COLO829 (cell line): ENCODE data around the gene PKN2.
A peak's percentile ranks its signal among the peaks of the same experiment; 100 is the strongest.
"Not testable (repeated sequence)": the region's sequence is repeated elsewhere in the genome, so short reads cannot be mapped to it uniquely, and the experiment has no call there.

Experiments used
- DNase-seq: peaks from one replicate; pipeline ENCODE4 v3.0.0; 2012; ENCODE audit warnings: low spot score

PKN2 gene

GRCh38 chr1:88791192-88791591 lies 107.1 kb downstream of the PKN2 start:
- DNase-seq, result no peak

GRCh38 chr1:88799491-88799890 lies 115.4 kb downstream of the PKN2 start:
- no peak for DNase-seq

- DNase-seq, result peak; percentile 1
Measured at GRCh38 chr1:88800382-88801051, 116.4 kb downstream of the PKN2 start.

- no peak for DNase-seq
Measured at GRCh38 chr1:88801575-88802208, 117.6 kb downstream of the PKN2 start.

- no peak for DNase-seq
Measured at GRCh38 chr1:88802404-88802803, 118.3 kb downstream of the PKN2 start.

GRCh38 chr1:88802950-88803349 lies 118.9 kb downstream of the PKN2 start:
- no peak for DNase-seq

GRCh38 chr1:88803444-88803843 lies 119.4 kb downstream of the PKN2 start:
- DNase-seq, result no peak

- DNase-seq, result no peak
Measured at GRCh38 chr1:88812366-88812765, 128.3 kb downstream of the PKN2 start.

- DNase-seq, result no peak
Measured at GRCh38 chr1:88813471-88813870, 129.4 kb downstream of the PKN2 start.

- not testable (repeated sequence) for DNase-seq
Measured at GRCh38 chr1:88819642-88820041, 135.6 kb downstream of the PKN2 start.

- DNase-seq, result no peak
Measured at GRCh38 chr1:88825721-88826120, 141.6 kb downstream of the PKN2 start.

GRCh38 chr1:88847643-88848042 lies 163.6 kb downstream of the PKN2 start:
- DNase-seq, result no peak

GRCh38 chr1:88851303-88852063 lies 167.4 kb downstream of the PKN2 start:
- no peak for DNase-seq

GRCh38 chr1:88867743-88868521 lies 183.9 kb downstream of the PKN2 start:
- peak; percentile 20 for DNase-seq

- DNase-seq, result not testable (repeated sequence)
Measured at GRCh38 chr1:88869644-88870043, 185.6 kb downstream of the PKN2 start.

- DNase-seq, result no peak
Measured at GRCh38 chr1:88873737-88874349, 189.8 kb downstream of the PKN2 start.

- no peak for DNase-seq
Measured at GRCh38 chr1:88875595-88875994, 191.5 kb downstream of the PKN2 start.

- no peak for DNase-seq
Measured at GRCh38 chr1:88876573-88877365, 192.7 kb downstream of the PKN2 start.

GRCh38 chr1:88877382-88877825 lies 193.3 kb downstream of the PKN2 start:
- DNase-seq, result no peak

GRCh38 chr1:88877911-88878310 lies 193.8 kb downstream of the PKN2 start:
- DNase-seq, result no peak

- DNase-seq, result no peak
Measured at GRCh38 chr1:88878731-88879130, 194.7 kb downstream of the PKN2 start.
